ENCODE measurements around the gene ASXL2.

The ASXL2 gene

GRCh38 chr2:25816249-25816648, 62.0 kb downstream of the ASXL2 start:
- Histone ChIP-seq H3K4me3 (ENCODE audit: low read length) (no peak overlapping the region), H3K9ac (ENCODE audit: low read depth, low read length) (no peak overlapping the region), H3K36me3 (ENCODE audit: insufficient read depth, low read length) (no peaks in the 10 kb centered on the region), H3K9me3 (replicated peaks; ENCODE audit: low read length) (no peaks in the 10 kb centered on the region), H3K27me3 (ENCODE audit: control insufficient read depth, insufficient read depth, low read length) (no peaks in the 10 kb centered on the region), H3K4me2 (ENCODE audit: low read length) (no peak overlapping the region), H3K4me1 (ENCODE audit: control insufficient read depth, insufficient read depth, low read length) (no peaks in the 10 kb centered on the region)

GRCh38 chr2:25814681-25815080, 63.6 kb downstream of the ASXL2 start:
- H3K9ac ChIP-seq (ENCODE audit: low read depth, low read length): no peak overlapping the region
- H3K9me3 ChIP-seq (replicated peaks; ENCODE audit: low read length): no peaks in the 10 kb centered on the region
- no peaks in the 10 kb centered on the region for H3K36me3 ChIP-seq (ENCODE audit: insufficient read depth, low read length)
- no peak overlapping the region for H3K4me2 ChIP-seq (ENCODE audit: low read length)
- H3K4me1 ChIP-seq (ENCODE audit: control insufficient read depth, insufficient read depth, low read length): no peaks in the 10 kb centered on the region
- H3K4me3 ChIP-seq (ENCODE audit: low read length): no peak overlapping the region
- no peaks in the 10 kb centered on the region for H3K27me3 ChIP-seq (ENCODE audit: control insufficient read depth, insufficient read depth, low read length)

DNA sequence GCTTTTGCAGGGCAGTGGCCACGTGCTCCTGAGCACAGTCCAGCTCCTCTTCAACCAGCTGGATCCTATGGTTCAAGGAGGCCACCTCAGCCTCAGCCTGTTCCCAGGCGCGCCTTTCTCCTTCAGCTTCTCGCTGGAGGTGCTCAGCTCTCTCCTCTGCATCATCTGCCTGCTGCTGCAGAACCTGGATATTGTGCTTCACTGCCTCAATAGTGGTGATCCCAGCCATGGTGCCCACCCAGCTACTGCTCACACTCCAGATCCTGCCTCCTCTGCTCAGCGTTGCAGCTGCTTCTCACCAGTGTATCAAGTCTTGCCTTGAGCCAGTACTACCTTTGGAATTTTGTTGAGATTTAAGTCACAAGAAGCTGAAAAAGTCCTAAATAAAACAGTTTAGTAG, 67.9 kb downstream of the ASXL2 start:
- Histone ChIP-seq H3K4me3 (ENCODE audit: low read length) (no peak overlapping the region), H3K9me3 (replicated peaks; ENCODE audit: low read length) (no peaks in the 10 kb centered on the region), H3K27me3 (ENCODE audit: control insufficient read depth, insufficient read depth, low read length) (no peaks in the 10 kb centered on the region), H3K9ac (ENCODE audit: low read depth, low read length) (no peak overlapping the region), H3K4me1 (ENCODE audit: control insufficient read depth, insufficient read depth, low read length) (peaks cover 4% of the 10 kb centered on the region), H3K4me2 (ENCODE audit: low read length) (no peak overlapping the region), H3K36me3 (ENCODE audit: insufficient read depth, low read length) (no peaks in the 10 kb centered on the region)

DNA sequence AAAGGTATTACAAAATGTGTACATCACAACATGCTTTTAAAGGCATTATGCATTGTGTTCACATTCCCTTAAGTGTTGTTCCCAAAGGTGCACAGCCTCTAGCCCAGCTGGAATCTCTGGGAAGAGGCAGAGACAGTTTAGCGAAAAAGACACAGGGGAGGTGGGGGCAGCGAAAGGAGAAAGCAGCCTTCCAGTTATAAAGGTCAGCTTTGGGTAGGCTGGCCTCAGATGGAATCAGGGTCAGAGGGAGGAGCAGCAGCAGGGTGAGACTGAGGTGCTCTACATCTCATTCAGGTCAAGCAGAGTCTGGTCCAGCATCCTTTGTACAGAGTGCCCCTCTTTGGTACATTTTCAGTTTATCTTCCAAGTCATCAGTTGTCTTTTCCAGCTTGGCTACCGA, 68.6 kb downstream of the ASXL2 start:
- Histone ChIP-seq H3K9me3 (replicated peaks; ENCODE audit: low read length) (no peaks in the 10 kb centered on the region), H3K27me3 (ENCODE audit: control insufficient read depth, insufficient read depth, low read length) (no peaks in the 10 kb centered on the region), H3K4me2 (ENCODE audit: low read length) (no peak overlapping the region), H3K4me1 (ENCODE audit: control insufficient read depth, insufficient read depth, low read length) (peaks cover 4% of the 10 kb centered on the region), H3K4me3 (ENCODE audit: low read length) (no peak overlapping the region), H3K36me3 (ENCODE audit: insufficient read depth, low read length) (no peaks in the 10 kb centered on the region), H3K9ac (ENCODE audit: low read depth, low read length) (no peak overlapping the region)

GRCh38 chr2:25808006-25808383, 70.3 kb downstream of the ASXL2 start:
- no peak overlapping the region for H3K4me2 ChIP-seq (ENCODE audit: low read length)
- no peak overlapping the region for H3K9ac ChIP-seq (ENCODE audit: low read depth, low read length)
- no peaks in the 10 kb centered on the region for H3K27me3 ChIP-seq (ENCODE audit: control insufficient read depth, insufficient read depth, low read length)
- H3K4me3 ChIP-seq (ENCODE audit: low read length): no peak overlapping the region
- peaks cover 4% of the 10 kb centered on the region for H3K4me1 ChIP-seq (ENCODE audit: control insufficient read depth, insufficient read depth, low read length)
- no peaks in the 10 kb centered on the region for H3K9me3 ChIP-seq (replicated peaks; ENCODE audit: low read length)
- H3K36me3 ChIP-seq (ENCODE audit: insufficient read depth, low read length): peaks cover 14% of the 10 kb centered on the region

- Histone ChIP-seq H3K4me1 (ENCODE audit: control insufficient read depth, insufficient read depth, low read length) (peaks cover 4% of the 10 kb centered on the region), H3K27me3 (ENCODE audit: control insufficient read depth, insufficient read depth, low read length) (no peaks in the 10 kb centered on the region), H3K9ac (ENCODE audit: low read depth, low read length) (no peak overlapping the region), H3K9me3 (replicated peaks; ENCODE audit: low read length) (no peaks in the 10 kb centered on the region), H3K36me3 (ENCODE audit: insufficient read depth, low read length) (peaks cover 24% of the 10 kb centered on the region), H3K4me2 (ENCODE audit: low read length) (no peak overlapping the region), H3K4me3 (ENCODE audit: low read length) (no peak overlapping the region)
These were observed 71.3 kb downstream of the ASXL2 start for GRCh38 chr2:25806941-25807340.

DNA sequence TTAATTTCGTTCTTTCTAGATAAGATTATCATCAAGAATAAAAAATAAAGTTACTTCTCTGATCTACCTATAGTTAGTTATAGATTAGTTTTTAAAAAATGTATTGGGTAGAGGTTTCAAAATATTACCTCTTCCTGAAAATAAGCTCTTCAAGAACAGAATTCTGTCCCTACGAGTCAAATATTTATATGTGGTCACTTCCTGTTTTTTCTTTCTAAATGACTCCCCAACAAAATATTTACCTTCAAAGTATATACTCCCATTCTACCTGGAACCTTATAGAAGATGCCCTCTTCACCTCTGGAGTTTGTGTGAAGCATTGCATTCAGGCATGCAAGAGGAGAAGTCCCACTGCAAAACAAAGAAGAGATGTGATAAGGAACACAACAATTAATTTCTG, 72.3 kb downstream of the ASXL2 start:
- H3K9me3 ChIP-seq (replicated peaks; ENCODE audit: low read length): no peaks in the 10 kb centered on the region
- peaks cover 25% of the 10 kb centered on the region for H3K36me3 ChIP-seq (ENCODE audit: insufficient read depth, low read length)
- peaks cover 4% of the 10 kb centered on the region for H3K4me1 ChIP-seq (ENCODE audit: control insufficient read depth, insufficient read depth, low read length)
- no peak overlapping the region for H3K4me2 ChIP-seq (ENCODE audit: low read length)
- H3K4me3 ChIP-seq (ENCODE audit: low read length): no peak overlapping the region
- no peak overlapping the region for H3K9ac ChIP-seq (ENCODE audit: low read depth, low read length)
- no peaks in the 10 kb centered on the region for H3K27me3 ChIP-seq (ENCODE audit: control insufficient read depth, insufficient read depth, low read length)

GRCh38 chr2:25804338-25804737, 73.9 kb downstream of the ASXL2 start:
- Histone ChIP-seq H3K4me2 (ENCODE audit: low read length) (no peak overlapping the region), H3K4me3 (ENCODE audit: low read length) (no peak overlapping the region), H3K27me3 (ENCODE audit: control insufficient read depth, insufficient read depth, low read length) (no peaks in the 10 kb centered on the region), H3K9ac (ENCODE audit: low read depth, low read length) (no peak overlapping the region), H3K9me3 (replicated peaks; ENCODE audit: low read length) (no peaks in the 10 kb centered on the region), H3K36me3 (ENCODE audit: insufficient read depth, low read length) (peaks cover 26% of the 10 kb centered on the region), H3K4me1 (ENCODE audit: control insufficient read depth, insufficient read depth, low read length) (peaks cover 4% of the 10 kb centered on the region)

GRCh38 chr2:25799301-25799700, 79.0 kb downstream of the ASXL2 start:
- H3K4me3 ChIP-seq (ENCODE audit: low read length): no peak overlapping the region
- peaks cover 33% of the 10 kb centered on the region for H3K36me3 ChIP-seq (ENCODE audit: insufficient read depth, low read length)
- no peak overlapping the region for H3K9ac ChIP-seq (ENCODE audit: low read depth, low read length)
- no peaks in the 10 kb centered on the region for H3K27me3 ChIP-seq (ENCODE audit: control insufficient read depth, insufficient read depth, low read length)
- H3K4me2 ChIP-seq (ENCODE audit: low read length): no peak overlapping the region
- H3K4me1 ChIP-seq (ENCODE audit: control insufficient read depth, insufficient read depth, low read length): no peaks in the 10 kb centered on the region
- H3K9me3 ChIP-seq (replicated peaks; ENCODE audit: low read length): no peaks in the 10 kb centered on the region

- no peaks in the 10 kb centered on the region for H3K4me1 ChIP-seq (ENCODE audit: control insufficient read depth, insufficient read depth, low read length)
- no peaks in the 10 kb centered on the region for H3K27me3 ChIP-seq (ENCODE audit: control insufficient read depth, insufficient read depth, low read length)
- no peak overlapping the region for H3K4me2 ChIP-seq (ENCODE audit: low read length)
- no peaks in the 10 kb centered on the region for H3K9me3 ChIP-seq (replicated peaks; ENCODE audit: low read length)
- no peak overlapping the region for H3K4me3 ChIP-seq (ENCODE audit: low read length)
- H3K9ac ChIP-seq (ENCODE audit: low read depth, low read length): no peak overlapping the region
- peaks cover 18% of the 10 kb centered on the region for H3K36me3 ChIP-seq (ENCODE audit: insufficient read depth, low read length)
These were observed 80.4 kb downstream of the ASXL2 start for GRCh38 chr2:25797620-25798488.

- H3K9ac ChIP-seq (ENCODE audit: low read depth, low read length): no peak overlapping the region
These were observed 83.6 kb downstream of the ASXL2 start for GRCh38 chr2:25794544-25795276.

More at GRCh38 chr2:25794544-25795276, 83.6 kb downstream of the ASXL2 start:
- H3K4me2 ChIP-seq (ENCODE audit: low read length): no peak overlapping the region
- no peaks in the 10 kb centered on the region for H3K9me3 ChIP-seq (replicated peaks; ENCODE audit: low read length)
- H3K27me3 ChIP-seq (ENCODE audit: control insufficient read depth, insufficient read depth, low read length): no peaks in the 10 kb centered on the region
- H3K4me1 ChIP-seq (ENCODE audit: control insufficient read depth, insufficient read depth, low read length): no peaks in the 10 kb centered on the region
- peaks cover 9% of the 10 kb centered on the region for H3K36me3 ChIP-seq (ENCODE audit: insufficient read depth, low read length)
- no peak overlapping the region for H3K4me3 ChIP-seq (ENCODE audit: low read length)

All from skeletal muscle satellite cell (primary cell).